ENCODE measurements around the gene SSNA1.

SSNA1 gene

DNA sequence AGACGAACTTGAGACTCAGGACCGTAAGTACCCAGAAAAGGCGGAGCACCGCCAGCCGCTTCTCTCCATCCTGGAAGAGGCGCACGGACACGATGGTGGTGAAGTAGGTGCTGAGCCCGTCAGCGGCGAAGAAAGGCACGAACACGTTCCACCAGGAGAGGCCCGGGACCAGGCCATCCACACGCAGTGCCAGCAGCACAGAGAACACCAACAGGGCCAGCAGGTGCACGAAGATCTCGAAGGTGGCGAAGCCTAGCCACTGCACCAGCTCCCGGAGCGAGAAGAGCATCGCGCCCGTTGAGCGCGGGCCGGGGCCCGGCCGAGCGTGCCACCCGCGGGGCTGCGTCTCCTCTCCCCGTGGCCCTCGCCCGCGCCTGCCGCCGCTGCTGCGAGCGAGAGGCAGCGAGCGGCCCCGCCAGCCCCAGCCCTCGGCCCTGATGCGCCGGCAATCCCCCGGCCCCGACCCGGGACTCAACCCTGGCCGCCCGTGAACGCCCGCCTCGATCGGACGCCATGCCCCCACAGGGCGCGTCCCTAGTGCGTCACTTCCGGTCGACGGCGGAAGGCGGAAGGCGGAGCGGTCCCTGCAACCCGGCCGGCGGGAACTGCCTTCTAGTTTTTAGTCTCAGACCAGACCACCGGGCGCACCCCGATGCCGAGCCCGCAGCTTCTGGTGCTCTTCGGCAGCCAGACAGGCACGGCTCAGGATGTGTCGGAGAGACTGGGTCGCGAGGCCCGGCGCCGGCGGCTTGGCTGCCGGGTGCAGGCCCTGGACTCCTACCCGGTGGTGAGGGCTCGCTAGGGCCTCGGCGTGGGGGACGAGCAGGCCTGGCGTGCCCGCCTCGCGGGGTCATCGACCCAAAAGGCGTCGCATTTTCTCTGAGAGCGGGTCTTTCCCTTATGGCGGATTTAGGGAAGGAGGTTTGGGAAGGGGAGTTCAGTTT, 16.9 kb downstream of the SSNA1 start, which contains the start of the genes NDOR1 and TMEM203:
Gene NDOR1, plus strand, starts transcription at position 575 of the 944 bp plus-strand sequence. Its CDS starts 78 bp downstream, at position 653.
Gene TMEM203, minus strand, starts transcription at position 523 of the 944 bp plus-strand sequence. Its CDS starts 234 bp downstream, at position 289.
- Histone ChIP-seq H3K4me3 (ENCODE audit: low read depth, low read length) (peak within 1 kb of the TSS; percentile 92), H3K9me3 (ENCODE audit: control insufficient read depth, insufficient read depth, low read depth, low read length) (no peaks in the 10 kb centered on the region), H3K4me1 (ENCODE audit: control insufficient read depth, insufficient read depth, low read length) (peaks cover 7% of the 10 kb centered on the region), H3K27ac (ENCODE audit: extremely low read depth, low read depth, low read length) (peak within 1 kb of the TSS; percentile 61; the same call in 1 of the 2 replicates), H3K36me3 (ENCODE audit: control insufficient read depth in 2 of 2, insufficient read depth in 1 of 2, low read length in 2 of 2) (peaks cover 10 to 30% of the 10 kb centered on the region in 2 experiments; a peak in 2 of 3 replicates)
- ChIA-PET CTCF (interaction anchor here (0.6 to 1.8 kb wide), 6 partner anchors 13 to 83 kb away, joined by 3 to 7 read pairs (median 5); partner anchors contain the start of gene RNF208), POLR2A (interaction anchor here (0.7 to 16.6 kb wide), 9 partner anchors 16 to 476 kb away, joined by 3 to 304 read pairs (median 4); partner anchors contain the start of genes ANAPC2, CLIC3, CYSRT1 and RNF208)
- TF ChIP-seq ZNF843 (tag by site-specific recombination; IDR thresholded peaks at IDR 0.05): no peak
- TF ChIP-seq ZNF76 (tag by site-specific recombination; IDR thresholded peaks at IDR 0.05; ENCODE audit: borderline replicate concordance, low read depth): peak; percentile 62; the same call in 1 of the 2 replicates
- TF ChIP-seq HOXA7 (CRISPR knock-in tag; IDR thresholded peaks at IDR 0.05; ENCODE audit: borderline replicate concordance): no peak
- no peak for TF ChIP-seq ZNF302 (tag by site-specific recombination; IDR thresholded peaks at IDR 0.05; ENCODE audit: low read depth)
- TF ChIP-seq ZBTB48 (tag by site-specific recombination; IDR thresholded peaks at IDR 0.05): peak; percentile 24; the same call in 1 of the 2 replicates
- peak; percentile 53; the same call in 1 of the 2 replicates for TF ChIP-seq GLIS1 (tag by site-specific recombination; IDR thresholded peaks at IDR 0.05)
- peak; percentile 66; the same call in 1 of the 2 replicates for TF ChIP-seq ZNF2 (tag by site-specific recombination; IDR thresholded peaks at IDR 0.05)
- 0 out of 2 replicates have a peak, but pooled peaks have one; percentile 32 for TF ChIP-seq ZEB2 (tag by site-specific recombination; IDR thresholded peaks at IDR 0.05)
- peak; percentile 88 for TF ChIP-seq SP2 (tag by site-specific recombination; IDR thresholded peaks at IDR 0.05)
- TF ChIP-seq, protein P1, sequence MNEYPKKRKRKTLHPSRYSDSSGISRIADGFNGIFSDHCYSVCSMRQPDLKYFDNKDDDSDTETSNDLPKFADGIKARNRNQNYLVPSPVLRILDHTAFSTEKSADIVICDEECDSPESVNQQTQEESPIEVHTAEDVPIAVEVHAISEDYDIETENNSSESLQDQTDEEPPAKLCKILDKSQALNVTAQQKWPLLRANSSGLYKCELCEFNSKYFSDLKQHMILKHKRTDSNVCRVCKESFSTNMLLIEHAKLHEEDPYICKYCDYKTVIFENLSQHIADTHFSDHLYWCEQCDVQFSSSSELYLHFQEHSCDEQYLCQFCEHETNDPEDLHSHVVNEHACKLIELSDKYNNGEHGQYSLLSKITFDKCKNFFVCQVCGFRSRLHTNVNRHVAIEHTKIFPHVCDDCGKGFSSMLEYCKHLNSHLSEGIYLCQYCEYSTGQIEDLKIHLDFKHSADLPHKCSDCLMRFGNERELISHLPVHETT (tag by site-specific recombination; IDR thresholded peaks at IDR 0.05): no peak
- TF ChIP-seq, protein P2, sequence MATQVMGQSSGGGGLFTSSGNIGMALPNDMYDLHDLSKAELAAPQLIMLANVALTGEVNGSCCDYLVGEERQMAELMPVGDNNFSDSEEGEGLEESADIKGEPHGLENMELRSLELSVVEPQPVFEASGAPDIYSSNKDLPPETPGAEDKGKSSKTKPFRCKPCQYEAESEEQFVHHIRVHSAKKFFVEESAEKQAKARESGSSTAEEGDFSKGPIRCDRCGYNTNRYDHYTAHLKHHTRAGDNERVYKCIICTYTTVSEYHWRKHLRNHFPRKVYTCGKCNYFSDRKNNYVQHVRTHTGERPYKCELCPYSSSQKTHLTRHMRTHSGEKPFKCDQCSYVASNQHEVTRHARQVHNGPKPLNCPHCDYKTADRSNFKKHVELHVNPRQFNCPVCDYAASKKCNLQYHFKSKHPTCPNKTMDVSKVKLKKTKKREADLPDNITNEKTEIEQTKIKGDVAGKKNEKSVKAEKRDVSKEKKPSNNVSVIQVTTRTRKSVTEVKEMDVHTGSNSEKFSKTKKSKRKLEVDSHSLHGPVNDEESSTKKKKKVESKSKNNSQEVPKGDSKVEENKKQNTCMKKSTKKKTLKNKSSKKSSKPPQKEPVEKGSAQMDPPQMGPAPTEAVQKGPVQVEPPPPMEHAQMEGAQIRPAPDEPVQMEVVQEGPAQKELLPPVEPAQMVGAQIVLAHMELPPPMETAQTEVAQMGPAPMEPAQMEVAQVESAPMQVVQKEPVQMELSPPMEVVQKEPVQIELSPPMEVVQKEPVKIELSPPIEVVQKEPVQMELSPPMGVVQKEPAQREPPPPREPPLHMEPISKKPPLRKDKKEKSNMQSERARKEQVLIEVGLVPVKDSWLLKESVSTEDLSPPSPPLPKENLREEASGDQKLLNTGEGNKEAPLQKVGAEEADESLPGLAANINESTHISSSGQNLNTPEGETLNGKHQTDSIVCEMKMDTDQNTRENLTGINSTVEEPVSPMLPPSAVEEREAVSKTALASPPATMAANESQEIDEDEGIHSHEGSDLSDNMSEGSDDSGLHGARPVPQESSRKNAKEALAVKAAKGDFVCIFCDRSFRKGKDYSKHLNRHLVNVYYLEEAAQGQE (tag by site-specific recombination; IDR thresholded peaks at IDR 0.05): peak; percentile 16; the same call in 1 of the 2 replicates
- TF ChIP-seq TRIM28 (IDR thresholded peaks at IDR 0.05; ENCODE audit: borderline replicate concordance, low read length): no peak
- TF ChIP-seq ZNF555 (tag by site-specific recombination; conservative IDR thresholded peaks at IDR 0.05): no peak
- TF ChIP-seq GLIS2 (tag by site-specific recombination; IDR thresholded peaks at IDR 0.05): peak; percentile 58
- TF ChIP-seq SP3 (tag by site-specific recombination; IDR thresholded peaks at IDR 0.05): peak; percentile 75
- TF ChIP-seq ZNF792 (tag by site-specific recombination; IDR thresholded peaks at IDR 0.05): no peak
- TF ChIP-seq ZNF23 (tag by site-specific recombination; IDR thresholded peaks at IDR 0.05; ENCODE audit: borderline replicate concordance): no peak
- TF ChIP-seq ZNF561 (tag by site-specific recombination; IDR thresholded peaks at IDR 0.05; ENCODE audit: borderline replicate concordance): peak; percentile 86
- TF ChIP-seq, protein P3, sequence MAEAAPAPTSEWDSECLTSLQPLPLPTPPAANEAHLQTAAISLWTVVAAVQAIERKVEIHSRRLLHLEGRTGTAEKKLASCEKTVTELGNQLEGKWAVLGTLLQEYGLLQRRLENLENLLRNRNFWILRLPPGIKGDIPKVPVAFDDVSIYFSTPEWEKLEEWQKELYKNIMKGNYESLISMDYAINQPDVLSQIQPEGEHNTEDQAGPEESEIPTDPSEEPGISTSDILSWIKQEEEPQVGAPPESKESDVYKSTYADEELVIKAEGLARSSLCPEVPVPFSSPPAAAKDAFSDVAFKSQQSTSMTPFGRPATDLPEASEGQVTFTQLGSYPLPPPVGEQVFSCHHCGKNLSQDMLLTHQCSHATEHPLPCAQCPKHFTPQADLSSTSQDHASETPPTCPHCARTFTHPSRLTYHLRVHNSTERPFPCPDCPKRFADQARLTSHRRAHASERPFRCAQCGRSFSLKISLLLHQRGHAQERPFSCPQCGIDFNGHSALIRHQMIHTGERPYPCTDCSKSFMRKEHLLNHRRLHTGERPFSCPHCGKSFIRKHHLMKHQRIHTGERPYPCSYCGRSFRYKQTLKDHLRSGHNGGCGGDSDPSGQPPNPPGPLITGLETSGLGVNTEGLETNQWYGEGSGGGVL (tag by site-specific recombination; IDR thresholded peaks at IDR 0.05): no peak
- TF ChIP-seq ZSCAN23 (tag by site-specific recombination; IDR thresholded peaks at IDR 0.05): peak; percentile 49; the same call in 1 of the 2 replicates
- TF ChIP-seq ZNF114 (tag by site-specific recombination; IDR thresholded peaks at IDR 0.05): no peak
- TF ChIP-seq ZBTB20 (tag by site-specific recombination; IDR thresholded peaks at IDR 0.05): peak; percentile 42; the same call in 1 of the 2 replicates
- TF ChIP-seq ZFP37 (tag by site-specific recombination; IDR thresholded peaks at IDR 0.05): 0 out of 2 replicates have a peak, but pooled peaks have one; percentile 56
- TF ChIP-seq, protein P4, sequence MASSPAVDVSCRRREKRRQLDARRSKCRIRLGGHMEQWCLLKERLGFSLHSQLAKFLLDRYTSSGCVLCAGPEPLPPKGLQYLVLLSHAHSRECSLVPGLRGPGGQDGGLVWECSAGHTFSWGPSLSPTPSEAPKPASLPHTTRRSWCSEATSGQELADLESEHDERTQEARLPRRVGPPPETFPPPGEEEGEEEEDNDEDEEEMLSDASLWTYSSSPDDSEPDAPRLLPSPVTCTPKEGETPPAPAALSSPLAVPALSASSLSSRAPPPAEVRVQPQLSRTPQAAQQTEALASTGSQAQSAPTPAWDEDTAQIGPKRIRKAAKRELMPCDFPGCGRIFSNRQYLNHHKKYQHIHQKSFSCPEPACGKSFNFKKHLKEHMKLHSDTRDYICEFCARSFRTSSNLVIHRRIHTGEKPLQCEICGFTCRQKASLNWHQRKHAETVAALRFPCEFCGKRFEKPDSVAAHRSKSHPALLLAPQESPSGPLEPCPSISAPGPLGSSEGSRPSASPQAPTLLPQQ (tag by site-specific recombination; IDR thresholded peaks at IDR 0.05): peak; percentile 44; the same call in 1 of the 2 replicates
- TF ChIP-seq ZNF560 (tag by site-specific recombination; IDR thresholded peaks at IDR 0.05; ENCODE audit: borderline replicate concordance): no peak
- TF ChIP-seq ZNF146 (tag by site-specific recombination; IDR thresholded peaks at IDR 0.05): no peak
- TF ChIP-seq ZNF394 (tag by site-specific recombination; IDR thresholded peaks at IDR 0.05; ENCODE audit: borderline replicate concordance): 0 out of 2 replicates have a peak, but pooled peaks have one; percentile 21
- TF ChIP-seq HOXC10 (CRISPR knock-in tag; IDR thresholded peaks at IDR 0.05): 0 out of 2 replicates have a peak, but pooled peaks have one; percentile 53
- 0 out of 2 replicates have a peak, but pooled peaks have one; percentile 42 for TF ChIP-seq ZNF24 (tag by site-specific recombination; IDR thresholded peaks at IDR 0.05)

Data from HEK293 (cell line).